GM04504 (cell line): ENCODE data around the gene SLC25A18.

ENCODE experiments used
- DNase-seq: peaks from one replicate; pipeline ENCODE4 v3.0.0-alpha.2; 2012; ENCODE audit warnings: low read depth

SLC25A18 gene

DNA sequence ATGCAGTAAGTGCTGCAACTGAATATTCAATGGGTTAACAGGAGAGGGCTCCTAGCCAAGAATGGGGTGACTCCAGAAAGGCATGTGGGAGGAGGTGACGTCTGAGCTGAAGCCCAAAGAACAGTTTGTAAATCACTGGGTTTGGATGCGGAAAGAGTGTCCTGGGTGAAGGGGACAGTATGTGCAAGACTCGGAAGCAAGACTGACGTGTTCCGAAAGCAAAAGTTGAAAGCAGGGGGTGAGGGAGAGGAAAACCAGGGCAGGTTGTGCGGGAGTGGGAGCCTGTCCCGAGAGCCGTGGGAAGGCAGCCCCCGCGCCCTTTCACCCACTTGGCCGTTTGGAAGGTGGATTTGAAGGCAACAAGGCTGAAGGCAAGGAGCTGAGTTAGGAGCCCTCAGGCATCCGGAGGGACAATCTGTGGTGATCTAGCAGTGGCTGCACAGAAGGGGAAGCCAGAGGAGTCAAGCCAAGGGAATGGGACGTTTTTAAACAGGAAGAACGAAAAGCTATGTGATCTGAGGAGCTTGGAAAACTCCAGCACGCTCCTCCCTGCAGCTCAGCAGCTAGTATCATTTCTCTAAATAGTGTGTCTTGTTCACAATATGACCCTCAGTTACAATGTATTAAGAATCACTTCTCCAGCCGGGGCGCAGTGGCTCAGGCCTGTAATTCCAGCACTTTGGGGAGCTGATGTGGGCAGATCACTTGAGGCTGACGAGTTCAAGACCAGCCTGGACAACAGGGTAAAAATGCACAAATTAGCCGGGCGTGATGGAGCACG lies 7.7 kb downstream of the SLC25A18 start:
- peak; percentile 66 for DNase-seq

DNA sequence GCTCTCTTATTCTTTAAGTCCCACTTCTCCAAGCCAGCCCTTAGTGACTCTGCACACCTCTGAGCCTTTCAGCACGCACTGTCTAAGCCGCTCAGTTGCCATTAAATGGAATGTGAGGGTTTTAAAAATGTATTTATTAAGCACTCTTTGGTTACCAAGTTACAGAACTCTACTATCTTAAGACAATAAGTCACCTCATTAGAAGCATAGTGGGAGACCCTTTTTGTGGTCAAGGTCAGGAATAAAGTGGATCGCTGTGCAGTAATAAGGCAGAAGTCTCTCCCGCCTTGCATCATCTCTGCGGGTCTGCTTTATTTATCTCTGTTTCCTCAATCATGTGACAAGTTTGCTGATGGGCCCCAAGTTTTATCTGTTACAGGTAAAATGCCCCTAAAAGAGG lies 11.9 kb downstream of the SLC25A18 start:
- DNase-seq: no peak

DNA sequence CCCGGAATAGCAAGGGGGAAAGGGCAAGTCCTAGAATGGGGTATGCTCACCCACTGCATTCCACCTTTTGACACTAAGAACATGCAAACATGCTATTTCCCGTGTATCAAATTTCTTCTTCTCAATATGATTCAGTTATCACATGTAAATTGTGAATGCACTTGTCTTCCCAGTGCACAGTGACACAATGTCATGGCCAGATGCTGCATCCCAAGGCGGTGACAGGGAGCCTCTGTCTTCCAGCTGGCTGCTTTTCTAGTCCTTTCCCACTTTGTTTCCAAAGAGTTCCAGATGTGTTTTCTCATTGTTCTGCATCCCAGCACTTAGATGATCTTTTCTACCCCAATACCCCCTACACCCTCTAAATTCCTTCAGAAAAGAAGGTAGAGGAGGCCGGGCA lies 12.4 kb downstream of the SLC25A18 start:
- DNase-seq: no peak

DNA sequence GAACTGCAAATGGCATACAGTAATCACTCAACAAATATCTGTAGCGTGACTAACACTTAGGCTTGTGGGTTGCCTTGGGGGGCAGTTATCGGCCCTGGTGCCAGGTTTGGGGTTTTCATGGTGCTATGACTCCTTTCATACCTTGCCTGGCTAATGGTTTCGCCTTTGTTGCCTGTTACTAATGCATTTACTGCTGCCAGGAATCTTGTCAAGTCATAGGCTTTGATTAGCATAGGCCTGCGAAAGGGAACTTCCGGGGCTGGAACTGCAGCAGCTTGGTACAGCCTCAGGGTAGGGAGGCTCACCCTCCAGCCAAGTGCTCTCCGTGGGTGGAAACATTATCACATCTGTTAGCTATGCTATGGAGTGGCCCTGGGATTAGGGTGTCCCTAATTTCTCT lies 13.2 kb downstream of the SLC25A18 start:
- peak; percentile 96 for DNase-seq

DNA sequence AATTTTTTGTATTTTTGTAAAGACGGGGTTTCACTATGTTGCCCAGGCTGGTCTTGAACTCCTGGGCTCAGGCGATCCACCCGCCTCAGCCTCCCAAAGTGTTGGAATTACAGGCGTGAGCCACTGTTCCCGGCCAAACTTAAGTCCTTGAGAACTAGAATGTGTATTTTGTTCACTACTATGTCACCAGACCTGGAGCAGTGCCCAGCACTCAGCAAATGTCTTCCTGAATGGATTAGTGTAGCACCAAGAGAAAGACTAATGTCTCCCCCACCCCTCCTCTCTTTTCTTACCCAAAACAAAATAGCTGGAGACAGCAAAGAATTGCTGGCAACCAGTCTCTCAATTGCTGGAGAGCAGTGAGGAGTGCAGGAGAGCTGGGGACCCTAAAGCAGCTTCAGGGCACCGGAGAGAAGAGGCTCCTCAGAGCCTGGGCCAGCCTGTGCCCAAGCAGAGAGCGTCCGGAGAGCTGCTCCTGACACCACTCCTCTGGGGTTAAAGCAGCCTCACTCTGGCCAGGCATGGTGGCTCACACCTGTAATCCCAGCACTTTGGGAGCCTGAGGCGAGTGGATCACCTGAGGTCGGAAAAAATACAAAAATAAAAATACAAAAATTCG lies 14.9 kb downstream of the SLC25A18 start:
- peak; percentile 48 for DNase-seq

DNA sequence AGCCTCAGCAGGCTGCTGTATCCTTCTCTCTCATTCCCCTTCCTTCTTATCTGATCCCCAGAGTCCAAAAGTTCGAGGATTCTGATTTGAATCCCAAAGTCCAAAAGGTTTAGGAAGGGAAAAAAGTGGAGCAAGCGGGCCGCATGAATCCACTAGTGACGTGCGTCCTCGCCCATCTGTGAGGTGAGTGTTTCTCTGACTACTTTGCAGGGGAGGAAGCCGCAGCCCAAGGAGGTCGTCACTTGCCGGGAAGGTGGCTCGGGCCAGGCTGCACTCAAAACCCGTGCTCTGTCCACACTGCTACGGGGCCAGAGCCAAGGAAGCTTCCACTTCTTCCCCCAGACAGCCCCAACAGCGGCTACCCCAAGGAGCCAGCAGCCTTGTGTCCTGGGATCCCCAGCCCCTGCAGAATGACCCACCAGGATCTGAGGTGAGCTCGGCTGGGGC lies 16.3 kb downstream of the SLC25A18 start:
- DNase-seq: no peak

DNA sequence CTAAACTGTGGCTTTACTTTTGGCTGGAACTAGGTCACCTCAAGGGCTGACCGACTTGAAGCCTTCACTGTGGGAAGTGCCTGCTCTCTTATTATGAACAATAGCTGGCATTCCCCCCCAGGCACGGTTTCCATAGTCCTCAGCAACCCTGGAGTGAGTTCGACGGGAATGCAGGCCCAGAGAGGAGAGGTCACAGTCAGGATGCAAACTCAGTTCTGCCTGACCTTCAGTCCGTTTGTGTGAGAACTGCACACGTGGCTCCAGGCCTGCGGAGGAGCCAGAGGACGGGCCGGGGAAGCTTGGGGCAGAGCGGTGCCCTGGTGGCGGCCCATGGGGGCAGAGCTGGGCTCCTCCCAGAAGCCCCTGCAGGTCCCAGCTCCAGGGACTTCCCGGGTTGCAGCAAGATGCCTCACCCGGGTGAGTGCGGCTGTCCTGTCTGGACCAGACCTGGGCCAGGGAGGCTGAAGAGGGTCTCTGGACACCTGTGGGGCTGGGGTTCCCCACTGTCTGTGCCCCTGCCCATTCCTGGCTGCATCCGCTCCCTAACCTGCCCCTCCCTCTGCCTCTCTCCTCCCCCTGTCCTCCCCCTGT lies 17.2 kb downstream of the SLC25A18 start:
- no peak for DNase-seq

DNA sequence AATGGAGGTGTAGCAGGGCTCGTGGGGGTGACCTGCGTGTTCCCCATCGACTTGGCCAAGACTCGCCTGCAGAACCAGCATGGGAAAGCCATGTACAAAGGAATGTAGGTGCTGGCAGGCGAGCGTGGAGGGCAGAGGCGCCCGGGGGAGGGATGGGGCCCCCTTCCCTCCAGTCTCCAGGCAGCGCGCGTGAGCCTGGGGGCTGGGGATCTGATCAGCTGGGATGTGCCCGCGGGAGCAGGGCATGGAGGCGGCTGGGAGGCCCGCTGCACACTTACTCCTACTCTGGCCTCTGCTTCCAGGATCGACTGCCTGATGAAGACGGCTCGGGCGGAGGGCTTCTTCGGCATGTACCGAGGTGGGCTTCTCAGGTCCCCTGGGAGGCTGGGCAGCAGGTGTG lies 17.8 kb downstream of the SLC25A18 start:
- no peak for DNase-seq

DNA sequence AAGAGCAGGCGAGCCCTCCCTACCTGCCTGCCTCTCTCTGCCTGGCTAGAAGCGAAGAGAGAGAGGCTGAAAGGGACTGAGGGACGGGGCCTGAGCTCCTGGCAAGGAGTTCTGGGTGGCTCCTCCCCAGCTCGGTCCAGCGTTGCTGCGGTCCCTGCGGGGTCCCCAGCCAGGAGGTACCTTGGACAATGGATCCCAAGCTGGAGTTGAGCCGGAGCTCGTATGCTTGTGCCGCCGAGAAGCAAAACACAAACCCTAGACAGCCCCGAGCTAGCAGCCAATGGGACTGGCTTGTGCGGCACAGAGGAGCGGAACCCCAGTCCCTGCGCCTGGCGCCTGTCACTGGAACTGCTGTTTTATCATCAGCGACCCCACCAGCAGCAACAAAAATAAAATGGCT lies 18.3 kb downstream of the SLC25A18 start:
- DNase-seq: no peak

DNA sequence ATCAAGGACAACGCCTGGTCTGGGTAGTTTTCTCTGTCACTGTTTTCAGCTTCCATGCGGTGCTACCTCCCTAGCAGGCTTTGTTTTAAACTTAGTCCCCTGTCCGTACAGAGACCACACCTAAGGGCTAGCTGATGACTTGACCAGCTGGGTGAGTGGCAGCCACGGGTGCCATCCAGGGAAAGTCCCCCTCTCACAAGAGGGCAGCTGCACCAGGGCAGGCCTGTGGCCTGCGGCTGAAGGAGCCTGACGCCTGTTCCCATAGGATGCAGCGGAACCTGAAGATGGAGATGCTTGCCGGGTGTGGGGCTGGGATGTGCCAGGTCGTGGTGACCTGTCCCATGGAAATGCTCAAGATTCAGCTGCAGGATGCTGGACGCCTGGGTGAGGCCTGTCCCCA lies 19.9 kb downstream of the SLC25A18 start:
- DNase-seq: no peak

DNA sequence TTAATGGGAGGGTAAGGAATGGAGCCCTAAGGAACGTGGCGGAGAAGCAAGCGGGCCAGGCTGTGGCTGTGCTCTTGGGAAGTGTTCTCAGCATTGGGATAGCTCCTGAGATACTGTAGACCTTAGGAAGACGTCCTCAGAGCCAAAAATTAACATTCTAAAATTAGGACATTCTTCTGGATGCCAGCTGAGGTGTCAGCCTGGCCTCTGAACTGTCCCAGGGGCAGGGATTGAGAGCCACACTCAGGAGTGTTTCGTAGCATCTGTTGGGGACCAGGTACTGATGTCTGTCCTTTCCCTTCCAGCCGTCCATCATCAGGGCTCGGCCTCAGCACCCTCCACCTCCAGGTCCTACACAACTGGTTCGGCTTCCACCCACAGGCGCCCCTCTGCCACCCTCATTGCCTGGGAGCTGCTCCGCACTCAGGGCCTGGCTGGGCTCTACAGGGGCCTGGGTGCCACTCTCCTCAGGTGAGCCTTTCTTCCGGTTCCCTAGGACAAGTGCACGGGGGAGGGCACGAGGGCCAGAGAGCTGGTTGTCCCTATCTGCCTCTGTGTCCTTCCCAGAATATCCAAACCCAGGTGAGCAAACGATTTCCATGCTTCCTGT lies 23.6 kb downstream of the SLC25A18 start:
- no peak for DNase-seq

DNA sequence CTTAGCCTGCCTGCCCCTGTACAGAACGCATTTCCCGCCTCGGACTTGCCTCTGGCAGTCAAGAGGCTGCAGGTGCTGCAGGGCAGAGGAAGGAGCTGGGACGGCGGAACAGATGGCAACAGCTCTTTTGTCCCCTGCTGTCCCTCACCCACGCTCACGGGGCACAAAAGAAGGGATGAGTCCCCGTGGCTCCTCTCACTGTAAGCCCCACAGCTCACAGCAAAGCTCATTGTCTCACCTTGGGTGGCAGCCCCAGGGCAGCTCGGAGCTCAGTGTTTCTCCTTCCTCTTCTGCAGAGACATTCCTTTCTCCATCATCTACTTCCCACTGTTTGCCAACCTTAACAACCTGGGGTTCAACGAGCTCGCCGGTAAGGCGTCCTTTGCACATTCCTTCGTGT lies 24.3 kb downstream of the SLC25A18 start:
- no peak for DNase-seq

DNA sequence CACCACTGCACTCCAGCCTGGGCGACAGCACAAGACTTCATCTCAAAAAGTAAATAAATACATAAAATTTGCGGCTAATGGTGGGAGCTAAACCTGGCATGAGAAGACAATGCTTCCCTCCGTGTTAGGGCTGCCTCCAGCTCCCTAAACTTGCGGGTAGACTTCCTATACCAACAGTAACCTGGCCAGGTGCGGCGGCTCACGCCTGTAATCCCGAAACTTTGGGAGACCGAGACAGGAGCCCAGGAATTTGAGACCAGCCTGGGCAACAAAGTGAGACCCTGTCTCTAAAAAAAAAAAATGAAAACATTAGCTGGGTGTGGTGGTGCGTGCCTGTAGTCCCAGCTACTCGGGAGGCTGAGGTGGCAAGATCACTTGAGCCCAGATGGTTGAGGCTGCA lies 25.3 kb downstream of the SLC25A18 start:
- DNase-seq: no peak

DNA sequence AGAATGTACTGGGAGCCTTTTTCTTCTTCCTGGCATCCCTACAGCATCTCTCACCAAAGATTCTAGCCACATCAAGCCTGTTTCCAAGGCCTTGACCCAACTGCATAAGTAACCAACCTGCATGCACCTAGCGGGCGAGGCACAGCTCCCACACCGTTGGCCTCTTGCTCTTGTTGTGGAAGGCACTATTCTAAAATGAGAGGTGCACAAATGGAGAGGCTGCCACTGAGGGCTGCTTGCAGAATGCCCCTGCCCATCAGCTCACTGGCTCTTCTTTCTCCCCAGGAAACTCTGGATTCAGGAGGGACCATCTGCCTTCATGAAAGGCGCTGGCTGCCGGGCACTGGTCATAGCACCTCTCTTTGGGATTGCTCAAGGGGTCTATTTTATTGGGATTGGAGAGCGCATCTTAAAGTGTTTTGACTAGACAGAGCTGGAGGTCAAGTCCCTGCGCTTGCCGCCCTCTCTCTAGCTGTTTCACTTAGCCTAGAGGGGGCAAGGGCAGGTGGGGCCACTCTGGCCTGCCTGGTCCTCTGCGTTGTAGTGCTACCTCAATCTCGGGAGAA lies 26.6 kb downstream of the SLC25A18 start:
- no peak for DNase-seq

DNA sequence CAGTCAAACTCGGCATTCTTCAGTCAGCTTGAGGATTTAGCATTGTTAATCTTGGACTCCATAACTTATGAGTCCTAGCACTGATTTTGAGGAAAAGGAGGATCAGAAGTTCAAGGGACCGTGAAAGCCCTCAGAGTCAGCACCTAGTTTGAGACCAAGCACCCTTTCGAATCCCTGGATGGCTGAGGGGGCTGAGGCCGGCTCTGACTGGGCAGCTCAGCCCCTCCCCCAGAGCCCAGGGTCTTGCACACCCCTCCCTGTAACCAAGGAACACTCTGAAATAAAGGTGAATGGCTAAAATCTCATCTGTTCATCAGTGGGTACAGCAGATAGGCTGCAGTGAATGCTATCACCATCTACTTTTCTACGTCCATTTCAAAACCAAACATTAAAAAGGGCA lies 27.3 kb downstream of the SLC25A18 start:
- no peak for DNase-seq

DNA sequence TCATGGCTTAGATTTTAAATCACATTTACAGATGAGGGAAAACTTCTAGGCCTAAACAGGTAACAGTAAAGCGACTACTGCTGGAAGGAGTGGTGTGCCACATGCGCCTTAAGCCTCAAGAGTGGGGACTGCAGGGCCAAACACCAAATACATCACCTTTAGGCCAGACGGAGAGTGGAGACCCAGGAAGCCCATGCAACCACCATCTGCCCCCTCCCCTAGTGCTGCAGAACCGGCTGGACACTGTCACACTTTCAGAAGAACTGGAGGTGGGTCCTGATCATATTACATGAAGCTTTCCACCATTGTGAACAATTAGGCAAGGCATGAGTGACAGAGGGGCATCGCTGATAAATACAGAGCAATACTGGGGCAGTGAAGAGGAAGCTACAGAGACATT lies 28.9 kb downstream of the SLC25A18 start:
- DNase-seq: no peak

DNA sequence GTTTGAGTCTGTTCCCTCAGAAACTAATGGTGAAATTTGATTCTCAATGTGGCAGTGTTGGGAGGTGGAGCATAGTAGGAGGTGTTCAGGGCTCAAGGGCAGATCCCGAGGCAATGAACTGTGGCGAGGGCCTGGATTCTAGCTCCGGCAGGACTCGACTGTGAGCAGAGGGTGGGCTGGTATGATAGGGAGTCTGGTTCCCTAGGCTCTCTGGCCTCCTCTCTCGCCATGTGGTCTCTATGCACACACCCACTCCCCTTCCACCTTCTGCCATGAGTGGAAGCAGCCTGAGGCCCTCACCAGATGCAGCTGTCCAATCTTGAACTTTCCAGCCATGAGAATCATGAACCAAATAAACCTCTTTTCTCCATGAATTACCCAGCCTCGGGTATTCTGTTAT lies 32.9 kb downstream of the SLC25A18 start:
- no peak for DNase-seq

DNA sequence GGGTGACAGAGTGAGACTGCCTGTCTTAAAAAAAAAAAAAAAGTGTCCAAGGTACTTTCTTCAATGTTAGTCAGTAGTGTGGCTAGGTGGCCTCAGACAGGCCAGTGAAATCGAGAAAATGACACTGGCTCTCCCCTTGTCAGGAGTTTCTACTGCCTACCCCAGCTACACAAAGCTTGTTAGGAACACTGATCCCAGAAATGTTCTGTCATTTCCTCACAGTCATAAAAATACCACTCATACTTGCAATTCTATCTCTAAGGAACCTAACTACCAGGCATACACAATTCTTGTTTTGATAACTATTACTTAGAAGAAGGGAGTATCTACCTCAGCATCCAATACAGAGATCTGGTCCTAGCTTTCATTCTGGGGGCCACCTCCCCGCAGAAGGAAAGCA lies 33.9 kb downstream of the SLC25A18 start:
- peak; percentile 39 for DNase-seq

DNA sequence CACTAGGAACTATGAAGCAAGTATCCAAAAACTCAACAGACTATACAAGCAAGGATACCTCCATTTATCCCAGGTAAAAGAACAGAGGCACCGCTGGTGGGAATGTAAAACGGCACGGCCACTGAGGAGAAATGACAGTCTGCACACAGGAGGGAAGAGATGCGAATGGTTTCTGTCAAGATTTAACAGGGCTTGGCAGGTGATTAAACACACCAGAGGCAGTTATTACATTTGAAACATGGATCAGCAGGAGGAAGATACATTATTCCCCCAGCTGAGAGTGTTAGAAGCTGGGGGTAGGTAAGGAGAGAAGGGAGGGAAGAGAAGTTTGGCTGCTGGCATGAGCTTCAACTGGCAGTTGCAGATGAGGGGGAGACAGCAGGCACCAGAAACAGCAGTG lies 35.0 kb downstream of the SLC25A18 start:
- DNase-seq: no peak

DNA sequence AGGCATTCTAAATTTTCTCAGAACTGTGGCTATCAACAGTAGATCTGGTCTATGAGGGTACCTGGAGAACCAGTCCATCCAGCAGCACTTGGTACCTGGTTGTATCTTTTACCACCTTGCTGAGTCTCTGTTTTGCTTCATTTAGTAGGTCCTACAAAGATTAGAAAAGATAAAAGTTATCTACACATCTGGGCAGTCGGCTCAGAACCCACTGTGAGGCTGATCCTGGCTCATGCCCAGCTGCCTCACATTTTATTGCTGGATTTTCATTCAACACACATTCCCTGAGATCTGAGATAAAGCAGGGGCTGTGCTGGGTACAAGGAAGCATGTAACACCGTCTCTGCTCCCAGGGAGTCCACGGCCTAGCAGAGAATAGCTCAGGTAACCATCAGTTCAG lies 37.7 kb downstream of the SLC25A18 start:
- no peak for DNase-seq

DNA sequence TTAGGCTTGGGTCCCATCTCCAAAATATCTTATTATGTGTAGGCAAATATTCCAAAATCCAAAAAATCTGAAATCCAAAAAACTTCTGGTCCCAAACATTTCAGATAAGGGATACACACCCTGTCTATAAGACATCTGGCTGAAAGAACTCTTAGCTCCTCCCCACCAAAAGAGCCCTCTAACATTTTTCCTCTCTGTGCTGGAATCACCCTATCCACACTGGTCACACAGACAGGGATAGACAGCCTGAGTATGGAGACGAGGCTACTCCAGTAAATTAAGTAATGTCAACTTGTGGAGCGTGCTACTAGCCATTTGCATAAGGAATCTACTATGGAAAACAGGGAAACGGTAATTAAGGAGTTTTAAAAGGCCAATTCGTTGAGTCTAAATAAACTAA lies 40.4 kb downstream of the SLC25A18 start:
- DNase-seq: no peak

DNA sequence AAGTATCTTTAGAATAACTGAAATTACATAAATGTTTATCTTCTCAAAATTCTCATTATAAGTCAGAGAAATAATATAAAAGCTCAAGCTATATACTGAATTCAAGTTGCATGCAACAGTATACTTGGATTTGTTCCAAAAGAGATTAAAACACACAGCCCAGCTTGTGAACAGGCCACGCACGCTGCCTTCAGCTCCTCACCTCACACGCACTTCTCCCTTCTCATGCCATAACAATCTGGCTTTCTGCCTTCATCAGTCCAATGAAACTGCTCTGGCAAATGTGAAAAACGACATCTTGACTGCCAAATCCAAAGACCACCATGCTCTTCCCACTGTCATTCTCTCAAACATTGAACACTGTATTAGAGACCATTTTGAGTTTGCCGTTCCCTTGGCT lies 43.2 kb downstream of the SLC25A18 start:
- peak; percentile 54 for DNase-seq
